ENCODE measurements around the gene CMSS1. TPM values are rescaled to one million over a fixed set of nuclear protein-coding genes. Genes with fewer than 3 reads are reported as not detected.
"Not testable (repeated sequence)": the region's sequence is repeated elsewhere in the genome, so short reads cannot be mapped to it uniquely, and the experiment has no call there.

Gene CMSS1
- total RNA-seq, 1 experiment from 2014 or later, result 77.8 TPM

DNA sequence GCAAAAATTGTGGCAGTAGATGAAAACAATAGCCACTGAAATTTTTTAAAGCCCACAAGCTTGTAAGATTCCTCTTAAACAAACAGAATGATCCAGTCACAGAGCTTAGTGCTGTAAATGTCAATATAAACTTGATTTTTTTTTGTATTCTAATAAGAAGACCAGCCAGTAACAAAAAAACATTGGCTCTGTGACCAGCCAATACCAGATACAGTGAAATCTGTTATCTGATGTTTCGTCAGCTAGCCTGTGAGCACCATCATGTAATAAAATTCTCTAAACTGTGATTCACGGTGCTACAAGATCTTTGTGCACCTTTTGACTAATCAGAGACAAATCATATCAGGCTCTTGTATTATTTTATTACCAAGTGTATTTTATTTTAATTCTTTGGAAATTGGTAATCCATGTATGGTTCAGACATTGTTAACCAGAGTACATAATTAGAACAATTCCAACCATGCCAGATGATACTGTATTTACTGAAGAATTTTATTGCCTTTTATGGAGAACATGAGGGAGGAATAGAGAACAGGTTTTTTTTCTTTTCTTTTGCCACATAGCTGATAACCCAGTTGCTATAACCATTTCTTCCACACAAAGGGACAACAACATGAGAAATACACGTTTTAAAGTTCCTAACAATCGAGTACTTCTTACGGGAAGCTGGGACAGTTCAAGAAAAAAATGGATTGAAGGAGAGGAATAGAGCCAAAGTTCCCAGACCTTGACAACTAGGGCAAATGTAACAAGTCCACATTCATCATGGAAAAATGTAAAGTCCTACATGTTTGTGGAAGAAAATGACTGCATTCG, 224.7 kb downstream of the CMSS1 start:
- no peak for DNase-seq (ENCODE audit: extremely low read depth, low read depth)

DNA sequence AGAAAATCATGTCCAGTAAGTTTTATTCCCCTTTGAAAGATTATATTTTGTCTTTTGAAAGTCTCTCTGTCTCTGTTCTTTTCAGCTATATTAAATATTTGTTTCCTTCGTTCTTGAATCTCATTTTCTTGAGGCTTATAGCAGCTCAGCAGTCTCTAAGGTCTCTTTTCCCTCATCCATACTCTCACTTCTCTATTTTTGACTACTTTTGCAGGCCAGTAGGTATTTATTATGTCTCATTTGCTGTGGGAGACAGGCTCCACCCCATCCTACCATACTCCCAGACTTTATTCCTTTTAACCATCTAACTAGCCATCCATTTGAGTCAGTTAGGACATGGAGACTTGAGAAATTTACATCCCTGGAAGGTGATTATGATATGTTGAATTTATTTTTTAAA, 225.6 kb downstream of the CMSS1 start:
- DNase-seq (ENCODE audit: extremely low read depth, low read depth), result no peak

DNA sequence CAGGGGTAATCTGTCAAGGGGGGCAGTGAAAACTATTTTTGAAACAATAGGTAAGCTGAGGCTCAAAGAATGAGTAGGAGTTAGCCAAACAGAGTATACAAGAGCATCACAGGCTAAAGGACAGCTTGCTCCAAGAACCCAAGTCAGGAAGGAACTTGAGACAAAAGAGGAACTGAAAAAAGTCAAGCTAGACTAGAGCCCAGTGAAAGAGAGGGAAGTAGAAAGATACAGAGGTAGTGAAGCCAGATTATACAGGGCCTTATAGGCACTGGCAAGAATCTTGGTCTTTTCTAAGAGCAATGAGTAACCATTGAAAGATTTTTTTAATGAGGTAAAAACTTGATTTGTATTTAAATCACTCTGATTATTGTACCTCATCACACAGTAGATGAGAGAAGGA, 226.7 kb downstream of the CMSS1 start:
- DNase-seq (ENCODE audit: extremely low read depth, low read depth), result no peak

DNA sequence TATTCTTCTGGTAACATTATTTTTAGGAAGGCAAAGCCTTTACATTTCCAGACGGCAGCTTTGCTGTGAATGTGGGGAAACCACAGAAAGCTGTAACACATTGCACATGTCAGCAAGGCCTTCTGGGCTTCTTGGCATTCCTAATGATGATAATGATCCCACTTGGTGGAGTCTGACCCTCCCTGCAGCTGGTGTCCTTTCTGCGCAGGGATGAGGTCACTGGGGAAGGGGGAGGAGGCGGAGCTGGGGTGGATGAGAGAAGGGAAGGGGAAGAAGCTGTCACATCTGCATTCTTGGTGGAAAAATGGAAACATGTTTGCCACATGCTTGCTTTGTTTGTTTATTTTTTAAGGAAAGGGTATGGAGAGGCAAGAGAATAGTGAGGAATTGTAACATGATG, 228.0 kb downstream of the CMSS1 start:
- DNase-seq (ENCODE audit: extremely low read depth, low read depth), result no peak

DNA sequence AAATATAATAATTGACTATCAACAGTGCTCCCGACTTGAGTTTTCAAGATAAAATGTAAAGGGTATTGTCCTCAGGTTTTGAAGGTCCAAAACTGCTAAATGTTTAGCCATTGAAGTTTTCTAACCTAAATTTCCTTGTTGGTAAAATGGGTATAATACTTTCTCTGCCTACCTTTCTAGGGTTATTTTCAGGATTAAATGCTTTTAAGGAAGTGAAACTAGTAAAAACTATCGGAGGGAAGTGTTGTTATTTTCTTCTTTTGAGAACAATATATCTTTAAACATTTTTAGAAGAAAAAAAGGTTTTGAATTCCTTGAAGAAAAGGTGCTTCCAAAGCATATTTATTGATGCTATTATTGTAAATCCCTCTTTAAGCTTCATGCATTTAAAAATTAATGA, 229.3 kb downstream of the CMSS1 start:
- no peak for DNase-seq (ENCODE audit: extremely low read depth, low read depth)

DNA sequence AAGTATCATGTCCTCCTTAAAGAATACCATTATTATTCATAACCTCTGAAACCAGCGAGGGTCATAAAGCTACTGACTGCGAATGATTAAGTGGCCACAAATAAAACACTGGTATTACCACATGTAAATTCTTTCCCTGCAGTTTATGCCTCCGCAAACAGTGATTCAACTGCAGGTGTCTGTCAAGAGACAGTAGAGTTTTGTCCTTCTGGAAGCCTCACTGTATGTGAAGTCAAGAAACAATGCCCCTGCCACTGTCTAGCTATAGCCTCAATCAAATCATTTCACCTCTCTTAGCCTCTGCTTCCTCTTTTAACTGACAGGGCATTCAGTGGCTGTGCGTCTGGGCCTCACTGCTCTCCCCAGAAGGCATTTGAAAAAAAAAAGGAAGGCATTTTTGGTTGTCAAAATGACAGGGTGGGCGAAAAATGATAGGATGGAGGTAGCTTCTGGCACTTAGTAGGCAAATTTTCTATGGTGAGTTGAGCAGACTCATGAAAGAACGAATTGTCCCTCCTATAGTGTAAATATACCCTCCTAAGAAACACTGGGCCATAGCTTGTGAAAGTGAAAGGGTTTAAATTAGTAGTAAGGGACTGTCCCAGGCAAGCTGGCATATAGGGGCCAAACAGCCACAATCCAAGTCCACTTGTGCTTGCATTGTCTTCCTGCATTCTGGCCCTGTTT, 229.9 kb downstream of the CMSS1 start:
- no peak for DNase-seq (ENCODE audit: extremely low read depth, low read depth)

DNA sequence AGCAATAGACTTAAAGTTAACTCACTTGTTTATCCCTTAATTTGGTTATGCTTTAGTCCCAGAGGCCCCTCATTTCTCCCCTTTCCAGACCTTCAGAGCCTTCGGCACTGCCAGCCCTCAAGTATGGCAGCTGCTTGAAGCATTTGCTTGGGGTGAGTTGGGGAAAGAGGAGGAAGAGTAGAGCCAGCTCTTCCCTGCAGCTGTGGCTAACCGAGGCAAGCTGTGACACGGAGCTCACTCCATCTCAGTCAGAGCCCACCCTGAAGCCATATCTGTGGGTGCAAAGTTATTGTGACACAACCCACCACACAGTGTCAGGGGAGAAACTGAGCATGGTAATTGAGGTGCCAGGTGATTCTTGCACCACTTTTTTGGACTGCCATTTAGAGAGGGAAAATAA, 230.6 kb downstream of the CMSS1 start:
- no peak for DNase-seq (ENCODE audit: extremely low read depth, low read depth)

DNA sequence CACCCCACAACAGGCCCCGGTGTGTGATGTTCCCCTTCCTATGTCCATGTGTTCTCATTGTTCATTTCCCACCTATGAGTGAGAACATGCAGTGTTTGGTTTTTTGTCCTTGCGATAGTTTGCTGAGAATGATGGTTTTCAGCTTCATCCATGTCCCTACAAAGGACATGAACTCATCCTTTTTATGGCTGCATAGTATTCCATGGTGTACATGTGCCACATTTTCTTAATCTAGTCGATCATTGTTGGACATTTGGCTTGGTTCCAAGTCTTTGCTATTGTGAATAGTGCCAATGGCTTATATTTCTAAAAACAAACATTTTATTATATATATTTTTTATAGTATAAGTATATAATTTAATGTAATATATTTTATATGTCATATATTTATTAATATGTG, 233.9 kb downstream of the CMSS1 start:
- DNase-seq (ENCODE audit: extremely low read depth, low read depth), result not testable (repeated sequence)

DNA sequence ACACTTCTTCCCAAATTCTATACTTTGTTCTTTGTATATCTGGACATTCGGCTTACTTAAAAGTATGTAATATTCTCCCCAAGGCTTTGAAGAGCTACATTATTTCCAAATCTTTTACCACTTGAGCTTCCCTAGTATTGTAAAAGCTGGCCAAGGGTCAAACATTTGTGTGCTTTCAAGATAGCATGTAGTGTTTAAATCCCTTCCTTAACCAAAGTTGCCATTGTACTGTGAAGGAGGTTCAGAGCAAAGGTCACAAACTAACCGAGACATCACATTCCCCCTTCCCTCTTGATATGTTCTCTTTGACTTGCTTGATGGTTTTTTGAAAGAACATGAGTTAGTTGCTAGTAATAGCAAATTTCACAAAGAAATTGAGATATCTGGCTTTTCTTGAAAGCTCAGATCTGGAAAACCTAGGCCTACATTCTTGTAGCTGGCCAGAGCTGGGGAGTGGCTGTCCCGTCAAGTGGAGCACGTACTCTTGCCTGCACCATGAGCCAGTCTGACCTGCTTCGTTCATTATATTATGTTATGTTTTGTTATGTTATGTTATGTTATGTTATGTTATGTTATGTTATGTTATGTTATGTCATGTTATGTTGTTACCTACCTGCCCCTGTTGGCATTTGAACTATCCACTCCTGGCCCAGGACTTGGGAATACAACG, 236.4 kb downstream of the CMSS1 start:
- no peak for DNase-seq (ENCODE audit: extremely low read depth, low read depth)

DNA sequence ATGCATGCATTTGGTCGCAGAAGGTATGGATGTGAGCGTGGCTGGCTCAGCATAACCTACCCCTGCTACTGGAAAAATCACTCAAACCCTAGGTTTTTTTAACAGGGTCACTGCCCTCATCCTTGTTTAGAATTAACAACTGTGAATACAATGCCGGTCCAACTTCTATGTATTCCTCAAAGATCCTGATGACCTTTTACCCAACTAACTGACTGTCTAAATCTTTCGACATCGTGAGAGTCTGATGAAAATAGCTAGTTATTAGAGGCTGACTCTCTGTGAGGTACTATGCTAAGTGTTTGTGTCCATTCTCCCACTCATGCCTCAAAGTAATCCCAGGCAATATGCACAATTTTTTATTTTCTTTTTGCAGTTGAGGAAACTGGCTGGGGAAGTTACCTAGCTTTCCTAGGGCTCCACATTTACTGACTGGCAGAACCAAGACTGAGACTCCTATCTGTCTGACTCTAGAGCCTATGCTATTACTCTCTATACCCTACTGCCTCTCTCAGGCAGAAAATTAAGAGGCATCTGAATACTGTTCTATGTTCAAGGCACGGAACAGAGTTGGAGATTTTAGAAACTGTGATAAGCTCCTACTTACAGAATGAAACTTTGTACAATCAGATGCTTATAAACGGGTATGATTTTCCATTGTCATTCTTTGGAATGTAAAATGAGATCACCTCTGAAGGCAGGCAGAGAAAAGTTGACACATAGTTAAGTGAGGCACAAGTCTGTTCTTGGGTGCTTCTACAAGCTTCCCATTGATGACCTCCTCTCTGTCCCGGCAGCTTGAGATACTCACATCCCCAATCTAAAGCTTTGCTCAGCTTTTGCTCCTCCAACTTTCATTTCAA, 240.3 kb downstream of the CMSS1 start:
- DNase-seq (ENCODE audit: extremely low read depth, low read depth), result no peak

DNA sequence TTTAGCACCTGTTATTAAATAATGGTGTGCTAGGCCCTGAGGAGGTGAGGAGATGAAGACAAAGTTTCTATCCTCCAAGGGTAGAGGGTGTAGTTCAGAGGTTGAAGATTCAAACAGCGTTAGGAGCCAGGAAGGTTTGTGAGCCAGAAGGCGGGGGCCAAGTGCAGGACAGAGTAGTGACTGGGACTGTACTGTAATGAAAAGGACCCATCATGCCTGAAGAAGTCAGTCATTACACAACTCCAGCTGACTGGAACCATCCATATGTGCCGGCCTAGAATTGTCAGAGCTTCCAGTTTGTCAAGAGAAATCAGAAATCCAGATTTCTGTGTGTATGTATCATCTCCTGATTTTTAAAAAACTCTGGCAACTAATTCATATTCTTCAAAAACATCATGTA, 241.8 kb downstream of the CMSS1 start:
- no peak for DNase-seq (ENCODE audit: extremely low read depth, low read depth)

DNA sequence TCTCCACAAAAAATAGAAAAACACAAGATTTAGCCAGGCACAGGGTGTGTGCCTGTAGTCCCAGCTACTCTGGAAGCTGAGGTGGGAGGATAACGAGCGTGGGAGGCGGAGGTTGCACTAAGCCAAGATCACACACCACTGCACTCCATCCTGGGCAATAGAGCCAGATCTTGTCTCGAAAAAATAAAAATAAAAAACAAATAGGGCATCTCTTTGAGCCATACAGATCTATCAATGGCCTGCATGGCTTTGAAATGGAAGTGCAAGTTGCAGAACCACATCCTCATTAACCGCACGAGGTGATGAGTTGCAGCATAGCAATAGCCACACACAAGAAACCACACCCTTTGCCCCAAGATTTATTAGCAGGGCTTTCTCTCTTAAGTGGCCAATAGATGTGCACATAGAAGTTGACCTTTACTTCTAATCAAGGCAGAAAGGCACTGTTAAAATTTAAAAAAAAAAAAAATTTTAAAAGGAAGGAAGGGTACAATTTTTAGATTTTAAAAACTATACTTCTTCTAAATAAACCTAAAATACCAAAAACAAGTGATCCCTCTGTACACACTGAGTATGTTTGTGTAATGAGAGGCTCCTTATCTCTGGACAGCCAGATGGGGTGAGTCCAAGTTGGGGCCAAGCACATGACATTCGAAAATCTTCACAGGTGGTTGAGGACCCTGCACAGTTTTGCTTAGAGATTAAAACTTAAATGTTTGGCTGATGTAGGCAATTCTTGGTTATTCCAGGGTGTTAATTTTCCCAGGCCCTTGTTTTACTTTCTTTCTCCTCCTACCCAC, 243.2 kb downstream of the CMSS1 start:
- no peak for DNase-seq (ENCODE audit: extremely low read depth, low read depth)

DNA sequence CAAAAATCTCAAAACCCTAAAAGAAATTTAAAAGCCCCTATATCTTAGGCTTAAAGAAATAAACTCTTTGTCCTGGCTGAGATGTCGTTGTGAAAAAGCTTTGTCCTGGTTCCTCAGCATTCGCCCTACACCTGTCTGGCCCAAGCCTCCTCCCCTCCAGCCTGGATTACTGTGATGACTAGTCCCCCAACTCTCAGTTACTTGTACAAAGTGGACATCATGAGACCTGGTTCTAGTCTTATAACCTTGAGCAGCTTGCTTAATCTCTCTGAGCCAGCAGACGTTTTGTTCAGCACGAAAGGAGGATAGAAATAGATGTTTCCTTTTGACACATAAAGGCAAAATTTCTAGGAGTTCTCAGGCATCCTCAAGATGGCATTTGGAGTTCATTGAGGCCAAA, 245.0 kb downstream of the CMSS1 start:
- no peak for DNase-seq (ENCODE audit: extremely low read depth, low read depth)

DNA sequence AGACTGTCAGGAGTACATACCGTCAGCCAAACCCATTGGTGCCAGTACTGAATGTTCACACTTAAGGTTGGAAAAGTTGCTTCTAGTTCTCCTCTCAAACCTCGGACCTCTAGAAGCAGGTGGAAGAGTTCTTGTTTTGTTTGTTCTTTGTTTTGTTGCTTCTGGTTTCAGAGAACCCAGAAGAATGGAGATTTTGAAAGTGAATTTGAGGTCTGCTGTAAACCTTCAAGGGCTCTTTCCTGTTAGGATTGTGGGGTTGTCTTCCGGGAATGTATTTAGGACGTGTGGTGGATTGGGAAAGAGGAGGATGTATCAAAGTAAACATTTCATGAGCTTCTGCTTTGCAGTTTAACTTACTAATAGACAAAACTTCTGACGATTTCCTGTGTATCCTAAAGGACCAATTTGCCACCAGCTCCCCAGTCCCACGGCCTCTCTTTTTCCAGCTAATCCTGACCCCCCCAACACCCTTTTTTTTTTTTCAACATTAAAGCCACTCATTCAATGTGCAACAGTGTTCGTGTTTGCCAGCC, 246.3 kb downstream of the CMSS1 start:
- DNase-seq (ENCODE audit: extremely low read depth, low read depth), result no peak

DNA sequence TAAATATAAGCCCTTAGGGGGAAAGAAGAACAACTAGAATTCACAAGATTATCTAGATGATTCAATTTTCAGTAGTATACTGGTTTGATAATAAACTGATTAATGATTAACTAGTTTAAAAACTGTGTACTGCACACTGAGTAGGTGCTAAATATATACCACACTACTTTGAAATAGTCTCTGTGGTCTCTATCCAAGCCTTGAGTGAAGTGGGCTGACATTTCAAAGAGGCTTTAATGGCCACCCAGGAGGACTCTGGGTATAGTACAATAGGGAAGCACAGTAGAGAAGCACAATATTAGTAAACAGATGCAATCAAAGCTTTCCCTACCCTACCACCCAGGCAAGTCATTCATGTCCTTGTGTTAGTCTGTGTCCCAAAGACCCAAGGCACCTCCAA, 249.9 kb downstream of the CMSS1 start:
- no peak for DNase-seq (ENCODE audit: extremely low read depth, low read depth)

DNA sequence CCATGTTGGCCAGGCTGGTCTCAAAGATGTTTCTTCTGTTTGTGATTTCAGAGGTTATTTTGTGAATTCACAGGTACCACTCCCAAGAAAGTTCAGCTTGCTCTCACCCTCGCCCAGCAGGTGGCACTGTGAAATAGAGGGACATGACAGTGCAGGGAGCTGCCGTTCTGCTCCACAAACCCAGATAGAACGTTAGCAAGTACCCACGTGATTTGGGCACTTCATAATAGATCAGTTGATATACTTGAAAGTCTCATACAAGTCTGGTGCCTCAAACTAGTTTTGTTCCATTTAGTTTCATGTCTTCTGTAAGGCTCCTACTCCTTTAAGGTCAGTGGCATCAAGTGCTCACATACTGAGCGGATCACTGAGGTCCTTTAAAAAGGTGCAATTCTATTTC, 251.2 kb downstream of the CMSS1 start:
- peak; percentile 45 for DNase-seq (ENCODE audit: extremely low read depth, low read depth)

DNA sequence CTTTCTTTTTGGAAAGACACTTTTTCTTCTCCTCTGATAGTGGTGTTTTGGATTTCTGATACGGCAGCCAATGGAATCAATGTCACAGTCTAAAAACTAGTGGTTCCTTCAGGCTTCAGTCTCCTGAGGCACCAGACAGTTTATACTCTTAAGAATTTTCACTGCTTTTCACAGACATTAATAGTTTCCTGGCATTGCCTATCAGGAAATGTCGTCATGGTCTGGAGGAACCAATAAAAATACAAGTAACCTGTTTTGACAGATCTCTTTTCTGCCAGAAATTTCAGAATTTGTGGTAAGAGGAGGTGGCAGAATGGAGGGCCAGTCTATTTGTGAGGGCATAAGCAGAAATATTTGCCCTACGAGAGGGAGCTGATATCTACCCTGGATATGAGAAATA, 251.8 kb downstream of the CMSS1 start:
- no peak for DNase-seq (ENCODE audit: extremely low read depth, low read depth)

DNA sequence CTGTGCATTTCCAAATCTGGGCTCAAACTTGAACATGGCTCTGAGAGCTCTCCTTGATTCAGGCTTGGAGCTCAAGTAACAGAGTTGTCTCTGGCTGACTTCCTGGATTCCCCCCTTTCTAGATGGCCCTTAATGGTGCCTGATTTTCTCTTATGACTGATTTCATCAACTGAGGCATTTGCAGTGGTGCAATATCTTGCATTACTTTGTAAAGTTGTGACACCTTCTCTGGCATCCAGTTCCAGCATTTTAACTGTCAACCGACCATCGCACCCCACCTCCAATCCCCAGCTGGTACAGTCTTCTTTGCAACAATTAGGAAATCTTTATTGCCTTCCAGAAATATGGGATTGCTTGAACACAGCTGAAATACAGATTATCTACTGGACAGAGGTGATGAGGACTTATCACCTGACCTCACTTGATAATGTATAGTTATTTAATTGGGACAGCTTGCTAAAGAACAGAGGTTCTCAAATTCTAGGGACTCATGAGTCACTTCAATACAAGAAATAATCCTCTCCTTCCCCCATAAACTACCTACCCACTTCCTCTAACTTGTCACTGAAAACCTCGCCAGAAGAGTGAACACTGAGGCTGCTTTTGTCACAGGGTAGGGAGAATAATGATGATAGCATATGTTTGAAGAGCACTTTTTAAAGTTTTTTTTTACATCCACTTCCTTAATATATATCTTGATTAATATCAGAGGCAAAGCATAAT, 254.8 kb downstream of the CMSS1 start:
- DNase-seq (ENCODE audit: extremely low read depth, low read depth), result no peak

DNA sequence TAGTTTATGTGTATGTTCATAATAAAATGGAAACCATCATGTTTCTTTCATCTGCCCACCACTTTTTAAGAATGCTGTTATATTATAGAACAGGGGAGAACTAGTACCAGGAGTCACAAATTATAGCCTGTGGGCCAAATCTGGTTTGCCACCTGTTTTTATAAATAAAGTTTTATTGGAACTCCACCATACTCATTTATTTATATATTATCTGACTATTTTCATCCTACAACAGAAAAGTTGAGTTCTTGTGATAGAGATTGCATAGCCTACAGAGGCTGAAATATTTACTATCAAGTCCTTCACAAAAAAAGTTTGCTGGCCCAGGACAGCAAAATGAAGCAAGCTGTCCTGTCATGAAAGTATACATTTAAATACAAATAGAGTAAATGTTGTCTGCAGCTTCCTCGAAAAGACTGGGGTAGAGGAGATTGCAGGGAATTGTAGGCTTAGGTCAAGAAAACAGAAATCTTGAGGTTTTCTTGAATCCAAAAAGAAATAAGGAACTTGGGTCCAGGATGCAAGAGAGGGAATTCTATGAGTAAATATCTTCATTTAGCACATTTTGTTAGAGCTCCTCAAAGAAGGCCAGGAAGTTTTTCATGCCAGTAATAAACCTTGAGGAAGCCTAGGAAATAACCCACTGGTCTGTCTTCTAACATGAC, 255.5 kb downstream of the CMSS1 start:
- DNase-seq (ENCODE audit: extremely low read depth, low read depth), result no peak
